Inflammatory macrophage (primary cell): ENCODE results near the gene MYBBP1A.
A peak's percentile ranks its signal among the peaks of the same experiment; 100 is the strongest.

Source experiments
- DNase-seq, 2 donors: peaks; one replicate each; pipeline ENCODE4 v3.0.0-alpha.2; 2020 to 2022

The MYBBP1A gene

DNA sequence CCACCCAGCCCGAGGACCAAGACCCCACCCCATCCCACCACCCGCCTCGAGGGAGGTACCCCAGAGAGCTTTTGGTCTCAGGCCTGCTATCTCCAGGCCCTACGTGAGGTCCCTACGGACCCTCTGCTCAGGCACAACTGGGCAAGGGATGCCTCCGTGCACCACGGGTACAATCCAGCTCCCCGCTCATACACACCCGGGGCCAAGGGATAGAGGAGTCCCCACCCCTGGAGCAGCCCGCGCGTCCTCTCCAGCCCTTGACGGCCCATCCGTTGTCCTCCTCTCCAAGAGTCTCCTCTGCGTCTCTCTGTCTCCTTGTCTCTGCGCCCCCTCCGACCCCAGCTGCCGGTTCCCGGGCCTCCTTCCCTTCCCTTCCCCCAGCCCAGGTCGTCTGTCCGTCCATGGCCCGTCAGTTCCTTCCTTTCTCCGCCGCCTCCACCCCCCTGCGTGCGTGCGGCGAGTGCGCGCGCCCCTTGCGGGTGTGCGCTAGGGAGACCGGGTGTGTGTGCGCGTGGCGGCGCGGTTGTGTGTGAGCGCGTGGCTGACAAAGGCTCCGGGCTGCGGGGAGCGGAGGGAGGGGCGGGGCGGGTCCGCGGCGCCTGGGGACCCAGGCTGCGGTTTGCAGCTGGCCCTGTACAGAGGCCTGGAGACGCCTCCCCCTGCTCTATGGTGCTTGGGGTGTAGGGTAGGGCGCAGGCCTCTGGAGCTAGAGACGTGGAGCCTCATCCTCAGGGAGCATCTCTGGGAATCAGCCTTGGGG, 55.6 kb downstream of the MYBBP1A start:
- no peak for DNase-seq

DNA sequence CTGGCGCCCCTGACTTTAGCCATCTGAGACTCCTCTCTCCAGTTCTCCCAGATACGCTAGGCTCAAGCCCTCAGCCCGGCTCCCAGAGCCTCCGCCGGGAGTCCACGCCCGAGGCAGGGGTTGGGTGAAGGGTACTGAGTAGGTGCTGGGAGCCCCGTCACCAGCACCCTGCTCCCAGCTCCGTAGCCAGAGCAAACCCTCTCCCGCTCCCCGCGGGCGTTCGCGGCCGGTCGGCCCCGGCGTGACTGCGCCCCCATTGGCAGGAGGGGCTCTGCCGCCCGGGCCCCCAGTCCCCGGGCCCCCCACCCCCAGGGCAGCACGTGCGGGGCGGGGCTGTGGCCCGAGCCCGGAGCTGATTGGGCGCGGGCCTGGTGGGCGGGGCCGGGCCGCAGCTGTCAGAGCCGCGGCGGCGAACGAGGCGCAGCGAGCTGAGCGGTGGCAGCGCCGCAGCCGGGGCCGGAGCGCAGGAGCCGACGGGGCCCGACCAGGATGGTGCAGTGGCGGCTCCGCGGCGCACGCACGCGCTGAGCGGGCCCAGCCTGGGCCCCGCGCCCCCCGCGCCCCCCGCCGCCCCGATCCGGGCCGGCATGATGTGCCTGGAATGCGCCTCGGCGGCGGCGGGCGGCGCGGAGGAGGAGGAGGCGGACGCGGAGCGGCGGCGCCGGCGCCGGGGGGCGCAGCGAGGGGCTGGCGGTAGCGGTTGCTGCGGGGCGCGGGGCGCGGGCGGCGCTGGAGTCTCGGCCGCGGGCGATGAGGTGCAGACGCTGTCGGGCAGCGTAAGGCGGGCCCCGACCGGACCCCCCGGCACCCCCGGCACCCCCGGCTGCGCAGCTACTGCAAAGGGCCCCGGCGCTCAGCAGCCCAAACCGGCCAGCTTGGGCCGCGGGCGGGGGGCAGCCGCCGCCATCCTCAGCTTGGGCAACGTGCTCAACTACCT, 56.5 kb downstream of the MYBBP1A start, which contains the start of gene SPNS2:
SPNS2 (plus strand) TSS at position 421 of the 937 bp plus-strand sequence; CDS start at position 588, 167 bp downstream.
- DNase-seq, result peak in 1 of 2 donors; percentile 49

- DNase-seq, result no peak
Measured at GRCh38 chr17:4497101-4497824, 57.9 kb downstream of the MYBBP1A start.

GRCh38 chr17:4492721-4493561, 62.2 kb downstream of the MYBBP1A start:
- DNase-seq, result no peak

DNA sequence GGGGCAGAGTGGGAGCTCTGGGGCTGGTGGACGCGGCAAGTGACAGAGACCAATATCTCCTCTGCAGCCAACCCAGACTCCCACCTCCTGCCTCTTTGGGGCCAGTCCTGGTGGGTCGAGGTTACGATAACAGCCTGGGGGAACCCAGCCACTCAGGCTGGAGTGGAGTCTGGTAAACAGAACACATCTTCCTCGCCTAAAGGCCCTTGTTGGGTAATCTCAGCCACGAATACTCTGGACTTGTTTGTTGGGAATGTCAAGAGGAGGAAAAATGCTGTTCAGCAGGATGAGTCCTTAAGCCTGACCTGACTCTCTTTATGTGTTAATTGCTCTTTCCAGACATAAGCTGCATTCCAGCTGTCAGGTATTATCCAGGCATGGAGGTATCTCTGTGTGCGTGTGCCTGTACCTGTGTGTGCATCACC, 64.5 kb downstream of the MYBBP1A start:
- no peak for DNase-seq

GRCh38 chr17:4490109-4490591, 65.0 kb downstream of the MYBBP1A start:
- DNase-seq, result no peak

DNA sequence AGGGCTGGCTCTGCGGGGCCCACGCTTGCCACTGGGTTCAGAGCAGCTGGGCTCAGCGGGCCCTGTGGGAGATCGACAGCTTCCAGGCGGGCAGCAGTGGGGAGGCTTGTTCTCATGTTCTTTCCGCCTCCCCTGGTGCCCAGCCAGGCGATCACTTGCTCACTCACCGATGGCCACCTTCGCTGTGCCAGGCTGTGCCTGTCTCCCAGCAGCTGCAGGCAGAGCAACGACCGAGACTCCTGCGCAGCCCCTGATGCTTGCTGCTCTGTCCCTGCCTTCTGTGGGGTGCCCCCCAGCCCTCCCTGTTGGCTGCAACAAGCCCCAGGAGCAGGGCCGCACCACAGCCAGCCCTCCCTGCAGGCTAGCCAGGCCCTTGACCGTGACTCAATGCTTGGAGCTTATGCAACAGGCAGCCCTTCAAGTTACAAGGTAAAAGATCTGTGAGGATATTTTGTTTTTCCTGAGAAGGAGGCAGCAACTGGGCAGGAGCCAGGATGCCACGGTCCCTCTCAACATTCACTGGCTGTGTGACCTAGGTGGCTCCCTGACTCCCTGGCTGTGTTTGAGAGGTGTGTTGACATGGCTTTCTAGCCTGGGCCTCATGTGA, 66.1 kb downstream of the MYBBP1A start:
- DNase-seq, result no peak
